ENCODE results near the gene SLC13A4.

- TF ChIP-seq EZH2 (IDR thresholded peaks at IDR 0.05; ENCODE audit: borderline replicate concordance, low read length), result no peak
- TF ChIP-seq CTCF (conservative IDR thresholded peaks at IDR 0.05 in 1 of 2, IDR thresholded peaks at IDR 0.05 in 1 of 2; ENCODE audit: extremely low read depth in 1 of 2, insufficient read depth in 1 of 2, low read depth in 1 of 2, low read length in 2 of 2), result no peak
Observed at GRCh38 chr7:135704698-135705097, 23.3 kb downstream of the SLC13A4 start.
